ENCODE measurements around the gene OGFRL1.
A peak's percentile ranks its signal among the peaks of the same experiment; 100 is the strongest.

OGFRL1 gene

DNA sequence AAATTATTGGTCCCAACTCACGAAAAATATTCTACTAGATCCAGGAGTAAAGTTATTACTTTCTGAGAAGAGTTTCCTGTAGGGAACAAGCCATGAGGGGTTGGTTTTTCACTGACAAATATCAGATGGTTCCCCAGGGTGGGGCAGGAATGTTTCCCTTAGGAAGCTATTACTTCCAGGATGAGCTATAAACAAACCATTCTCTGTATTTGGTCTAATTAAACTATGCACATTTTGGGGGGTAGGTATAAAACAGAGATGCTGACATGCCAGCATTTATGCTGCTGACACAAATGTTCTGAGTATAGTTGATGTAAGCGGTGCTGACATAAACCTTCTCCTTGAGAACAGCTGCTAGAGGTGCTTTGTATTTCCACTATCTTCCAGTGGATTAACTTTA, 54.2 kb downstream of the OGFRL1 start:
- no peaks in the 10 kb centered on the region for H3K27me3 ChIP-seq
- H3K4me3 ChIP-seq (ENCODE audit: low read depth, low read length), result no peak overlapping the region
- H3K36me3 ChIP-seq, result no peaks in the 10 kb centered on the region
- no peaks in the 10 kb centered on the region for H3K4me1 ChIP-seq
- DNase-seq, result no peak
- H3K9me3 ChIP-seq, result no peaks in the 10 kb centered on the region
- TF ChIP-seq, protein P1, sequence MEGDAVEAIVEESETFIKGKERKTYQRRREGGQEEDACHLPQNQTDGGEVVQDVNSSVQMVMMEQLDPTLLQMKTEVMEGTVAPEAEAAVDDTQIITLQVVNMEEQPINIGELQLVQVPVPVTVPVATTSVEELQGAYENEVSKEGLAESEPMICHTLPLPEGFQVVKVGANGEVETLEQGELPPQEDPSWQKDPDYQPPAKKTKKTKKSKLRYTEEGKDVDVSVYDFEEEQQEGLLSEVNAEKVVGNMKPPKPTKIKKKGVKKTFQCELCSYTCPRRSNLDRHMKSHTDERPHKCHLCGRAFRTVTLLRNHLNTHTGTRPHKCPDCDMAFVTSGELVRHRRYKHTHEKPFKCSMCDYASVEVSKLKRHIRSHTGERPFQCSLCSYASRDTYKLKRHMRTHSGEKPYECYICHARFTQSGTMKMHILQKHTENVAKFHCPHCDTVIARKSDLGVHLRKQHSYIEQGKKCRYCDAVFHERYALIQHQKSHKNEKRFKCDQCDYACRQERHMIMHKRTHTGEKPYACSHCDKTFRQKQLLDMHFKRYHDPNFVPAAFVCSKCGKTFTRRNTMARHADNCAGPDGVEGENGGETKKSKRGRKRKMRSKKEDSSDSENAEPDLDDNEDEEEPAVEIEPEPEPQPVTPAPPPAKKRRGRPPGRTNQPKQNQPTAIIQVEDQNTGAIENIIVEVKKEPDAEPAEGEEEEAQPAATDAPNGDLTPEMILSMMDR (IDR thresholded peaks at IDR 0.05; ENCODE audit: low read depth, low read length), result no peak

DNA sequence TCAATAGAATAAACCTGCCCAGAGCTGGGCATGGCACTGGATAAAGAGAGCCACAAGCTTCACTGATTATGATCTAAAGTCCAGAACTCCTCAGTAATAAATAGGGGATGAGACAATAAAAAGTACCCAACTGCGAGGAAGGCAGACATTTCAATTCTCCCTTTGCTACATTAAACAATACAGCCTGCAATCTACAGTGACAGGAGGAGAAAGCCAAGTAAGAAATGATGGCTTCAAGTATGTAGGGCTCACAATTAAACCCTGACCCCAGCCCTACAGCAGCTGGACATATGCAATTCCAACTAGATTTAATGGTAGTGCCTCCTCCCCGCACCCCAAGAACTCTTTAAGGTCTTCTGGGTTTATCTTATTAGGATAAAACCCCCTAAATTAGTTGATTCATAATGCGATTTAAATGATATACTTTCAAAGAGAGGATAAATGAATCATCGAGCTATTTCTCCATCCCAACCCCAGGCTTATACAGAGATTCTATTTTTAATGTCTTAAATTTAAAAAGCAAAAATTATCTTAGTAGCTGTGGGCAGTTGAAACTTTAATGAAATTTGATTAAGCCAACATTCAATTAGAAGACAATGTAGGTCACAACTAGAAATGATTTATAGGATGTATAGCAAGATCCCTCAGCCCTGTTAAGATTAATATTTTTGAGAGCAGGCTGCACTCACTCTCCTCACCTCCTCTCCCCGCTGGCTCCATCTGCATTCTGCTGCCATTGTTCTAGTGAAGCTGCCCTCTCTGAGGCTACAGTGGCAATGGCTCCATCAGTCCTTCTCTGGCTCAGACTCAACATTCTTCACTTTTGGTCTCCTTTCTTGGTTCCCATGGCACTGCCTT, 57.1 kb downstream of the OGFRL1 start:
- TF ChIP-seq, protein P1 (IDR thresholded peaks at IDR 0.05; ENCODE audit: low read depth, low read length), result no peak
- no peaks in the 10 kb centered on the region for H3K27me3 ChIP-seq
- no peaks in the 10 kb centered on the region for H3K4me1 ChIP-seq
- no peaks in the 10 kb centered on the region for H3K9me3 ChIP-seq
- H3K4me3 ChIP-seq (ENCODE audit: low read depth, low read length), result no peak overlapping the region
- no peak for DNase-seq
- H3K36me3 ChIP-seq, result no peaks in the 10 kb centered on the region

DNA sequence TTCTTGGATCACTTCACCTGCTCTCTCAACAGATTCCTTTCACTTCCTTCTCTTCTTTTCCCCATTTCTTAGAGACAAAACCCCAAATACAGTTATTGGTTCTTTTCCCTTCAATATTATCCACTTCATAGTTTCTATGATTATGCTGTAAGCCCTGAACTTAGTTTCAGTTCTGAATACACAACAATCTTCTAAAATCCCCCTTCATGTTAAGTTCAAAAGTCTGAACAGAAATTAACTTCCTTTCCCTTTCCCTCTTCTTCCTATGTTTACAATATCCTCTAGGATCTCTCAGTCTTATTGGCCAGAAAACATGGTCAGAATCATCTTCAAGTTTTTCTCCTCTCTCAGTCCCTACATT, 57.7 kb downstream of the OGFRL1 start:
- DNase-seq, result no peak
- H3K4me1 ChIP-seq, result no peaks in the 10 kb centered on the region
- no peaks in the 10 kb centered on the region for H3K36me3 ChIP-seq
- H3K27me3 ChIP-seq, result no peaks in the 10 kb centered on the region
- H3K4me3 ChIP-seq (ENCODE audit: low read depth, low read length), result no peak overlapping the region
- TF ChIP-seq, protein P1 (IDR thresholded peaks at IDR 0.05; ENCODE audit: low read depth, low read length), result no peak
- no peaks in the 10 kb centered on the region for H3K9me3 ChIP-seq

DNA sequence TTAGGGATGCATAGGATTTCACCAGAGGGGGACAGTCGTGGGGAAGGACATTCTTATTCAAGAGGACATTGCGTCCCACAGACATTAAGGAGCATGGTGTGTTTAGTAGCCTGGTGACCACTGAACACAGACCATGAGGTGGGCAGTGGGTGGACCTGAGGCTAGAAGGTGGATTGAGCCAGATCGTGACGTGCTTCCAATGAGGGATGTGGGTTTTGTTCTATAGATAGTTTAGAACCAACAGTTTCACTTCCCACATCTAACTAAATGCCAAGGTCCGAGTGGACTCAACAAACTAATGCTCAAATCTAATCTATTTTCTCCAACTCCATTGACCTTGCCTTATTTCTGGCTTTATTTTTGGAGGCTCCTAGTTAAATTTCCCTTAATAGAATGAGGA, 58.5 kb downstream of the OGFRL1 start:
- no peaks in the 10 kb centered on the region for H3K9me3 ChIP-seq
- H3K27me3 ChIP-seq, result no peaks in the 10 kb centered on the region
- no peak overlapping the region for H3K4me3 ChIP-seq (ENCODE audit: low read depth, low read length)
- no peaks in the 10 kb centered on the region for H3K36me3 ChIP-seq
- TF ChIP-seq, protein P1 (IDR thresholded peaks at IDR 0.05; ENCODE audit: low read depth, low read length), result no peak
- H3K4me1 ChIP-seq, result no peaks in the 10 kb centered on the region
- no peak for DNase-seq

DNA sequence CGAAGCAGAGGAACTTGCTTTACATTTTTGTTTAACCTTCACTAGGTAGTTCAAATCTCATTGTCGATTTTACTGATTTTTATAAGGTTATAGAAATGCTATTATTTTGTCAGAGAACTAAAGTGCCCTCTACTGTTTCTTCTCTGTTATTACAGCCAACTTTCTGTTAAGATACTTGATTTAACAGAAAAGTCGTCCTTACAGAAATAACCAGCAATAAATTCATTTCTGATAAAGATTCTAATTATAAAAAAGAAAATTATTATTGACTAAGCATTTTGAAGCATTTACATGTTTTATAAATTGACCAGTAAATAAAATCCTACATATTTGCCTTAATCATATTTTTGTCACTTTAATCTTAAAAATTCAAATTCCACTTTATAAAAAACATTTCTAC, 60.8 kb downstream of the OGFRL1 start:
- Histone ChIP-seq H3K36me3 (no peaks in the 10 kb centered on the region), H3K27me3 (no peaks in the 10 kb centered on the region), H3K9me3 (no peaks in the 10 kb centered on the region), H3K4me1 (no peaks in the 10 kb centered on the region), H3K4me3 (ENCODE audit: low read depth, low read length) (no peak overlapping the region)
- no peak for DNase-seq
- TF ChIP-seq, protein P1 (IDR thresholded peaks at IDR 0.05; ENCODE audit: low read depth, low read length), result peak; percentile 58; the same call in 1 of the 2 replicates

DNA sequence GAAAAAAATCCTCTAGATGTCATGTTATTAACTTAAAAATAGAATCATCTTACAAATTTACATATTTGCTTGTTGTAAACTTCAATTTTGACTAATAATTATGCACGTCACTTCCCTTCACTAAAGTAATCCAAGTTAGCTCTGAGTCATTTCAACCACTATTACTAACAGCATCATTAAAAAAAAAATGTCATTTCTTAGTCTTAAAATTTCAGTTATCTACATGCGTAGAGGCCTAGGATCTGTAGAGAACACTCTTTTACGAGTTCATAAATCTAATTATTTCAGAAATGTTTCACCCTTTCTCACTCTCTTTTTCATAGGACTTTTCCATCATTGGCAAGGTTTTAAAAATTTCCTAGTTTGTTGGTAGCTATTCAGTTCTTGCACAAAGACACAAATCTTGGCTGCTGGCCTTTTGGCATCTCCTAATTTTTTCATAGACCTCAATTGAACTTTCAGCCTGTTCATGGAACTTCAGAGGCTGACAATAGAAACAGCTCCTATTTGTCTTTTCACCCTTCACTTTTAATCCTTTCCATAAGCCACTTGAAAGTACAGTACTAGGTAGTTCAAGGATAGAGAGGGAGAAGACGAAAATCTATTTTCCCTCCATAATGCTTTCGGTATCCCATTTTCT, 61.5 kb downstream of the OGFRL1 start:
- Histone ChIP-seq H3K4me1 (no peaks in the 10 kb centered on the region), H3K27me3 (no peaks in the 10 kb centered on the region), H3K9me3 (no peaks in the 10 kb centered on the region), H3K36me3 (no peaks in the 10 kb centered on the region), H3K4me3 (ENCODE audit: low read depth, low read length) (no peak overlapping the region)
- TF ChIP-seq, protein P1 (IDR thresholded peaks at IDR 0.05; ENCODE audit: low read depth, low read length), result no peak
- DNase-seq, result no peak
